Measurements from ENCODE around the gene CD300LD.
"Not testable (repeated sequence)": the region's sequence is repeated elsewhere in the genome, so short reads cannot be mapped to it uniquely, and the experiment has no call there.

Gene CD300LD

DNA sequence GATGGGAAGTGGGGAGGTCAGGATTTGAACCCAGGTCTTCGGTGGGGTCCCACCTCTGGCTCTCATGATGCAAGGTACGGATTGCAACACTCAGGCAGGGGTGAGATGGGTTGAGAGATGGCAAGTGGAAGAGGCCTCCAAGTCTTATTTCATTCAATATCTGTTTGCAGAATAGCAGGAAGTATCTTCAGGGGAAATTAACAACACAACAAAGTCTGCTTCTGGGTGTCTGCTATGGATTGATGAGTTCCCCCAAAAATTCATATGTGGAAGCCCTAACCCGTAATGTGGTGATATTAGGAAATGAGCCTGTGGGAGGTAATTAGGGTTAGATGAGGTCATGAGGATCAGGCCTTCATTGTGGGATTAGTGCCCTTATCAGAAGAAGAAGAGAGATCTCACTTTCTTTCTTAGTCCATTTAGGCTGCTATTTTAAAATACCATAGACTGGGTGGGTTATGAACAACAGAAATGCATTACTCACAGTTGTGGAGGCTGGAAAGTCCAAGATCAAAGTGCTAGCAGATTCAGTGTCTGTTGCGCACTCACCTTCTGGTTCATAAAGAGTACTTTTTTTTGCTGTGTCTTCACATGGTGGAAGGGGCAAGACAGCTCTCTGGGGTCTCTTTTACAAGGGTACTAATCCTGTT lies 20.3 kb downstream of the CD300LD start:
- DNase-seq (ENCODE audit: low read depth): peak; percentile 15

- peak; percentile 100 for DNase-seq (ENCODE audit: low read depth)
Observed at GRCh38 chr17:74569020-74570003, 22.8 kb downstream of the CD300LD start.

GRCh38 chr17:74568106-74568873 lies 23.8 kb downstream of the CD300LD start:
- DNase-seq (ENCODE audit: low read depth): peak; percentile 30

- no peak for DNase-seq (ENCODE audit: low read depth)
Observed at GRCh38 chr17:74567397-74567796, 24.7 kb downstream of the CD300LD start, which contains the start of gene CD300H. TSS of gene CD300H (minus strand) at chr17:74567509.

DNA sequence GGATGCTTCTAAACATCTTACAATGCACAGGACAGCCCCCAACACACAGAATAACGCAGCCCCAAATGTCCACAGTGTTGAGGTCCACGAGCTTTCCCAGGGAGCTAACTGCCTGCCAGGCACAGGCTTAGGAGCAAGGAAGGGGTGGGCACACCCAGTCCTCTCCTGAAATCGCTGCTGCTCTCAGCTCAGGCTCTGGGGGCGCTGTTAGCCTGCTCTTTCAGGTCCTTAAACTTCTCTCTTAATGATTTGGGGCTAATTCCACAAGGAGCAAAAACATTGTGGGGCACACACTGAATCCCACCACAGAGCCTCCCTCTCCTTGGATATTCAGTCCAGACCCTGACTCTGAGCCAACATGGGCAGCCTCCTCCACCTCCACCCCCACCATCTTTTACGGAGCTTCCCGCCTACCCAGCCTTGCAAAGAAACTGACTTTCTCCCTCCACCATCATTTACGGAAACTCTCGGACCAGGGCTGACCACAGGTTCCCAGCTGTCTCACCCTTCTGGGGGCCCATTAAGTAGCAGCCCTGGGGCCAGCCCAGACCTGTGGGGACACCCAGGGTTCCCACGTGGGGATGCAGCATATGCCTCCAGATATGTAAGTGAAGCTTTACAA lies 25.8 kb downstream of the CD300LD start:
- DNase-seq (ENCODE audit: low read depth): peak; percentile 33

DNA sequence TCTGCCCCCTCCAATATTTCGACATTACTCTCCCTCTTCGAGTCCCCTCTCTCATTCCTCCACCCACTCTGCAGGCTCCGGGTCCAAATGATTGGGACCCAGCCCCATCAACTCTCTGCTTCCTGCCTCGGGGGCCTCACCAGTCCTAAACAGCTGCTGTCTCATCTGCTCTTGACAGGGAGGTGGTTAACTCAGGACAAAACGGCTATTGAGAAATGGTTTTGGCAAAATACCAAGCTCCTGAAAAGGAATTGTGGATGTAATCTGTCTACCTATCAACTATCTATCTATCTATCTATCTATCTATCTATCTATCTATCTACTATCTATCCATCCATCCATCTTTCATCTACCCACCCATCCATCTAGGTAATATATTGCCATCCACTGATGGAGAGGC lies 27.0 kb downstream of the CD300LD start:
- DNase-seq (ENCODE audit: low read depth): peak; percentile 18

GRCh38 chr17:74563358-74563757 lies 28.7 kb downstream of the CD300LD start:
- no peak for DNase-seq (ENCODE audit: low read depth)

DNA sequence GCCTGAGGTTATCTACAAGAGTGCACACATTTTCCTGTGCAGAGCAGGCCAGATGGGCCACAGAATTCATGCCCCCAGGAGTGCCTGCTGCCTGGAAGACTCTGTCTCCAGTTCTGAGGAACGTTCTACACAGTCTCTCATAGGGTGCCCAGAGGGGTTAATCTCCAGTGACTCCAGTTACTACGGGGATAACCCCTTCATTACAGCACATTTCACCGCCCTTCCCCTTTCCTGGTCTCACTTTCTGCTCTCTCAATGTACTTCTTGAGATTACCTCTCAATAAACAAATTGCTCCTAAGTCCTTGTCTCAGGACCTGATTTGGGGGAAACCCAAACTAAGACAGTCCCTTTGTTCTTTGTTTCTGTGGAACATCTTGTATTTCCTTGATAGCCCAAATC lies 30.5 kb downstream of the CD300LD start:
- DNase-seq (ENCODE audit: low read depth): no peak

DNA sequence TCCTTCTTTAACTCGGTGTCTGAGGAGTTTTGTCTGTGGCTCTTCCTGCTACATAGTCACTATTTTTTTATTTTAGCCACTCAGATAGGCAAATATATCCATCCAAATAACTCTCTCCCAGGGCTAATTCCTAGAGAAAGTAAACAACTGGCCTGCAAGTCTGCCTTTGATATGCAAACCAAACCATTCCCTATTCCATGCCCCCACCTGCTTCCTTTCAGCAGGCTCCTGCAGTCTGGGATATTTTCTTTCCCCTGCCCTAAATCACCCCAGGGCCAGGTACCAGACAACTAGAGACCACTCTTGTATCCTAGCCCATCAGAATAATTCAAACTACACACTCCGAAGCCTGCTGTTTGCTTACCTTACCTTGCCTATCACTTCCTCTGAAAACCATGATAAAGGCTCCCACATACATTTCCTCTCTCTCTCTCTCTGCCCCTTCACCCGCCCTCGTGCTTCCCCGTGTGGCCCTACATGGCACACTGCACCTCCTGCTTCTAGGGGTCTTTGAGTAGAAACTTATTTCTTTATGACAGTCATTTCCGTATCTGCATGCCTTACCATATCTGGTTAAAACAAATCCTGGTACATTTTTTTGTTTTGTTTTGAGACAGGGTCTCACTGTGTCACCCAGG lies 33.1 kb downstream of the CD300LD start:
- no peak for DNase-seq (ENCODE audit: low read depth)

- DNase-seq (ENCODE audit: low read depth): not testable (repeated sequence)
Observed at GRCh38 chr17:74558402-74558801, 33.7 kb downstream of the CD300LD start.

GRCh38 chr17:74555427-74555940 lies 36.6 kb downstream of the CD300LD start:
- DNase-seq (ENCODE audit: low read depth): no peak

DNA sequence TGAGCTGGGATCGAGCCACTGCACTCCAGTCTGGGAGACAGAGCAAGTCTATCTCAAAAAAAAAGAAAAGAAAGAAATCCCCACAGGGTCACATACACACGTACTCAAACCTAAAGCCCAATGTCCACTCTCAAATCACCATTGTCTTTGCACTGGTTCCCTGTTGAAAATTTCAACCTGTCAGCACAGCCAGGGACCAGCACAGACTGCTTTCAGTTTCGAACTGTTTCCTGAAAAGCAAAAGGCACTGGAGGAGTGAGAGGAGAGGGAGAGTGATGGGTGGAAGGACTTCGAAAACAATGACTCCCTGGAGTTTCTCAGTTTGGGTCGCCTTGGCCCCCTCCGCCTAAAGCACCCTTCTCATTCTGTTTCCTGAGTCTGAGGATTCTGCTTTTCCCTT lies 37.2 kb downstream of the CD300LD start:
- DNase-seq (ENCODE audit: low read depth): no peak

DNA sequence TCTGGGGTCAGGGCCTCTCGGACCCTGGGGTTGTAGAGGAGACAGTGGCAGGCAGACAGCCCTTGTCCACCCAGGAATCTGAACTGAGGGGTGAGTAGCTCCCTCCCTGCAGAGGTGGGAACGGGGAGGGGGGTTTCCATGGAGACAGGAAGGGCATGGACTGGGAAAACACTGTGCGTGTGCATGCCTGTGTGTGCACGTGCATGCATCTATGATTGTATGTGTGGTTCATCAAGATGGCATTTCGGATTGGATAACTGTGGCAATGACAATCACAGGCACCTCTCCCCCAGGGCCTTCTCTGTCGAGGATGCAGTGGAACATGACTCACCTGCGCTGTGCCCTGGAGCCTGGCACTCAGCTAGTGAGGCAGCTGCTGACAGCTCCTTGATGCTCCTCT lies 40.0 kb downstream of the CD300LD start:
- no peak for DNase-seq (ENCODE audit: low read depth)

- no peak for DNase-seq (ENCODE audit: low read depth)
Observed at GRCh38 chr17:74550602-74551001, 41.5 kb downstream of the CD300LD start.

- no peak for DNase-seq (ENCODE audit: low read depth)
Observed at GRCh38 chr17:74549343-74549742, 42.7 kb downstream of the CD300LD start.

- DNase-seq (ENCODE audit: low read depth): no peak
Observed at GRCh38 chr17:74547736-74548135, 44.3 kb downstream of the CD300LD start.

- DNase-seq (ENCODE audit: low read depth): no peak
Observed at GRCh38 chr17:74547264-74547663, 44.8 kb downstream of the CD300LD start.

DNA sequence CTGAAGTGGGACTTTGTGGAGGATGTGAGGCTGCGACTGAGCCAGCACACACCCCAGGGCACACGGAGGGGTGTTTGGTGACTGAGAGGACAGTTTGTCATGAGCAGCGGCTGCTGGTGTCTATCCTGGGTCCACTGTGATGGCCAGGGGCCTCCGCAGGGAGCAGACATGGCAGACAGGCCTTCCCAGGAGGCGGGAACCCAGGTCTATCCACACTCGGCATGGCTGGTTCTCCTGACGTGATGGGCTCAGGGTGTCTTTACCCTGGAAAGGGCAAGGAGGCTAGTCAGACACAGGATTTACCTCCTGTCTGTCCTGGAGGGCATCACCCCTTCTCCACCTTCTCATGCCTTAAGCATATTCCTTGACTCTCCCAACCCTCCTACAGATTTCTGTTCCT lies 45.5 kb downstream of the CD300LD start:
- DNase-seq (ENCODE audit: low read depth): no peak

DNA sequence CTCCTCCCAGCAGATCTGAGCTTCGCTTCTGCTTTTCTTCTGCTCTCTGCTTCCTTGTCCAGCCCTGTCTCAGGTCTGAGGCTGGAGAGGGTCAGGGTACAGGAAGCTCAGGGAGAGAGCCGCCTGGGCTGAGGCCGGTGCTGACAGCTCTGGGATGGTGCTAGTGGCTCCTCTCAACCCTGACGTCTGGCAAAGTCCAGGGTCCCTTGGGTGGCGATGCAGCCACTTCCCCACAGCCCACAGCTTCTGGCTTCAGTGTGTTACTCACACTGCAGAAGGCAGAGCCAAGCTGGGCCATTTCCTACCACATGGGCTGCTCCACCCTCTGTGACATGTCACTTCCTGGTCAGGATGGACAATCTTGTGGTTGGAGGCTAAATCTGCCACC lies 46.2 kb downstream of the CD300LD start, which contains the start of gene CD300C:
CD300C (minus strand) TSS at position 273 of the 388 bp plus-strand sequence. CDS start 333 bp downstream, outside the sequence.
- DNase-seq (ENCODE audit: low read depth): no peak

DNA sequence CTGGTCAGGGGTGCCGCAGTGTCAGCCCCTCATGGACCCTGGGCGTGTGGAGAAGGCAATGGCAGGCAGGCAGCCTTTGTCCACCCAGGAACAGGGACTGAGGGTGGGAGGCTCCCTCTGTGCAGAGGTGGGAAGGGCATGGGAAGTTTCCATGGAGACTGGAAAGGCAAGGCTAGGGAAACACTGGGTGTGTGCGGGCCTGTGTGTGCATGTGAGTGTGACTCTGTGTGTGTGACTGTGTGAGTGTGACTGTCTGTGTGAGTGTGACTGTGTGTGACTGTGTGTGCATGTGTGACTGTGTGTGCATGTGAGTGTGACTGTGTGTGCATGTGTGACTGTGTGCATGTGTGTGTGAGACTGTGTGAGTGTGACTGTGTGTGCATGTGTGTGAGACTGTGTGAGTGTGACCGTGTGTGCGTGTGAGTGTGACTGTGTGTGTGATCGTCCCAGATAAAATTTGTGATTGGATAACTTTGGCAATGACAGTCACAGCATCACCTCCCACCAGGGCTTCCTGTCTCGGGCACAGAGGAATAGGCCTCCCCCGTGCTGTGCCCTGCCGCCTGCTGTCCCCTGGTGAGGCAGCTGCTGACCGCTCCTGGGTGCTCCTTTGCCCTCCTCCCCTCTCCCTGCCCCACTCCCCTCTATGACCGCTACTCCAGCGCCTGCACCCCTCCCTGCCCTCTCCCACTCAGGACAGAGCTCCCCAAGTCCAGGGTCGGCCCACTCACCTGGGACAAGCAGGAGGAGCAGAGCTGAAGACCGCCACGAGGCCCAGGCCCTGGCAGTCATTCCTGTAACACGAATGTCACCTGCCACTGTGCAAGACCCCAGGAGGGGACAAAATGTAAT lies 46.9 kb downstream of the CD300LD start:
- DNase-seq (ENCODE audit: low read depth): no peak

Data from amniotic epithelial cell (primary cell).